ENCODE data around the gene DOK1.

The DOK1 gene

GRCh38 chr2:74596584-74596983 is 42.1 kb downstream of the DOK1 start:
- in situ Hi-C loops (cut with MboI; ENCODE audit: low sequenced_read_pairs): no loop called here

- in situ Hi-C loops (cut with MboI; ENCODE audit: low sequenced_read_pairs): no loop called here
Measured at GRCh38 chr2:74597410-74597809, 42.9 kb downstream of the DOK1 start.

- in situ Hi-C loops (cut with MboI; ENCODE audit: low sequenced_read_pairs): no loop called here
Measured at GRCh38 chr2:74599676-74600075, 45.2 kb downstream of the DOK1 start.

GRCh38 chr2:74602586-74603281 is 48.2 kb downstream of the DOK1 start:
- in situ Hi-C loops (cut with MboI; ENCODE audit: low sequenced_read_pairs): no loop called here

- in situ Hi-C loops (cut with MboI; ENCODE audit: low sequenced_read_pairs): no loop called here
Measured at GRCh38 chr2:74603282-74604000, 48.9 kb downstream of the DOK1 start.

GRCh38 chr2:74606927-74607326 is 52.4 kb downstream of the DOK1 start:
- in situ Hi-C loops (cut with MboI; ENCODE audit: low sequenced_read_pairs): no loop called here
